ENCODE results near the gene GSE1. TPM values are rescaled to one million over a fixed set of nuclear protein-coding genes. Genes with fewer than 3 reads are reported as not detected.

Gene GSE1
- 18.0 to 24.8 TPM (median 21.8 TPM) in 5 replicates for total RNA-seq (2022; extraction: Qiagen RNA extraction; ENCODE audit: low read depth)

DNA sequence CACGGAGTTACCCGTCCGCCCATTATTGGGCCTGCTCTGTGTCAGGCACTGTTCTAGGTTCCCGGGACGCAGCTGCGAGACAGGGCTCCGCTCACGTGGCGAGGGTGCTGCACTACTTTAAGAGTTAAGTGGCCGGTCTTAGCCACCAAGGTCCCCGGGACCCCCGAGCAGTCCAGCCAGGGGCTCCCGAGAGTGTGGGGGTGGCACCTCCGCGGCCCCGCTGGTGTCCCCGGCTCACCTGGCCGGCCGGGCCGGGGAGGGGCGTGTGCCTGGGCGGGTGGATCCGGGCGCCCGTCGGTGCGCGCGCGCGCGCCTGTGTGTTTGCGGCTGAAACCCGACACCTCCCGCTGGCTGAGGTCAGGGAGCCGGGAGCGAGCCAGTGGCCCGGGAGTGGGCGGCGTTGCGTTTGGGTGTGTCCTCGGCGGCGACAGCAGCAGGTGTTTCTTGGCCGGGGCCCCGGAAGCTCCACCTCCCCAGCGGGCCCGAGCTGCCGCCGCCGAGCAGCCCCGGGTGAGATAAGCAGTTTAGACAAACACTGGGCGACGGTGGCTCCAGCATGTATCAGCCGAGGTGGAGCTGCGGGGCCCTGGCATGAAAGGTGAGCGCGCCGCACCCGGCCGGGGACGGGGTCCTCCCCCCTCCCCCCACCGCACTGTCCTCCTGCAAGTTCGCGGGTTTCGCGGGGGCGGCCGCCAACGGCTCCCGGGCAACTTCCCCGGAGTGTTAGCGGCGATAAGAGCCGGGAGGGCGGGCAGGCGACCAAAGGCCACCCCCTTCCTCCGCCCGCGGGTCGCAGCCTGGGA, at the start of gene GSE1:
Gene GSE1 (plus strand): TSS at position 522 of the 803 bp plus-strand sequence. CDS start 70 bp downstream, at position 592.

DNA sequence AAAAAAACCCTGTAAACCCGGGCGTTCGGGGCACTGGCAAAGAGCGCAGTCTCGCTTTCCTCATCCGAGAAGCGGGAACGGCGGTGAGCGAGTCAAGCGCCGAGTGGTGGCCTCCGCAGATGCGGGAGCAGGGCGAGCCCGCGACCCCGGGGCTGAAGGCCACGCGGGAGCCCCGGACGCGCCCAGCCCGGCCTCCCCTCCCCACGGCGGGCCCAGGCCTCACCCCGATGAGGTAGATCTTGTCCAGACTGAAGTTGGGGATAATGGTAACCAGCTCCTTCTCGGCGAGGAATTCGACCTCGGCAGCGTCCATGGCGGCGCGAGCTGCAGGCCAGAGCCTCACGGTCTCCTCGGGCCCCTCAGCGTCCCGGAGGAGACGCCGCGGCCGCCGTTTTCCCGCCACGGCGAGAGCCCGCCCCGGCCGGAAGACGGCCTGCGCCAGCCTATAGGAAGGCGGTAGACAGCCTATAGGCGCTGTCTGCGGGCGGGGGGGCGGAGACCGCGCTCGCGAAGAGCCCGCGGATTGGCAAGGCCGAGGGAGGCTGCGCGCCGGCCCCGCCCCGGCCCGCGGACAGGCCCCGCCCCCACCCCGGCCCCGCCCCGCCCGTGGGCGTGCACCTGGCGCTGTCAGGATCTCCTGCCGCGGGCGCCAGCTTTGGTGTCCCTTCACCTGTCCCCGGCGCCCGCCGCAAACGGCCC, 75.6 kb downstream of the GSE1 start, which contains the start of gene GINS2:
Gene GINS2 (minus strand): TSS at position 369 of the 699 bp plus-strand sequence. CDS start 56 bp downstream, at position 313.

Other genes with a start within 250 kb of the GSE1 start
- gene GINS2, start 75.6 kb downstream of the GSE1 start, total RNA-seq (2022; extraction: Qiagen RNA extraction; ENCODE audit: low read depth) = 29.1 to 36.2 TPM (median 30.9 TPM) in 5 replicates
- 12.7 to 18.1 TPM (median 15.0 TPM) in 5 replicates for gene C16orf74, start 137.8 kb downstream of the GSE1 start, total RNA-seq (2022; extraction: Qiagen RNA extraction; ENCODE audit: low read depth)
- gene EMC8, start 186.2 kb downstream of the GSE1 start, total RNA-seq (2022; extraction: Qiagen RNA extraction; ENCODE audit: low read depth) = 55.0 to 76.6 TPM (median 73.0 TPM) in 5 replicates
- gene COX4I1, start 186.4 kb downstream of the GSE1 start, total RNA-seq (2022; extraction: Qiagen RNA extraction; ENCODE audit: low read depth) = 769 to 818 TPM (median 778 TPM) in 5 replicates